Bronchial epithelial cell (primary cell): ENCODE data around the gene AP1G1. TPM values are rescaled to one million over a fixed set of nuclear protein-coding genes. Genes with fewer than 3 reads are reported as not detected.

ENCODE experiments used
- DNase-seq: peaks from one replicate; pipeline ENCODE4 v3.0.0-alpha.2; 2010; ENCODE audit warnings: low read depth
- FAIRE-seq: peaks from 2 replicates; lab custom pipeline; 2011; peaks lifted over from hg19 to GRCh38; lab: Jason Lieb, UNC
- H3K27me3 ChIP-seq: 2 replicates; pipeline ENCODE4 v1.5.1; 2011; ENCODE audit warnings: low read length; ENCODE audit not compliant: control insufficient read depth, insufficient read depth
- H3K36me3 ChIP-seq: 2 replicates; pipeline ENCODE4 v1.5.1; 2011; ENCODE audit warnings: low read length; ENCODE audit not compliant: control insufficient read depth, insufficient read depth
- H3K4me3 ChIP-seq: 2 replicates; pipeline ENCODE4 v1.5.1; 2011; ENCODE audit warnings: mild to moderate bottlenecking, low read depth, low read length, control low read depth
- total RNA-seq: library from RNA; depleted of rRNA; stranded (reverse); fragments of >200 nt; gene quantifications from 2 replicates; pipeline ENCODE4 v1.2.1, GENCODE V29; 2014
- TF ChIP-seq, protein P1 (sequence below): IDR thresholded peaks from 2 replicates; pipeline ENCODE4 v1.5.1; 2011; ENCODE audit warnings: mild to moderate bottlenecking, moderate library complexity, low read length, control low read depth, inconsistent platforms; ENCODE audit not compliant: insufficient read depth, severe bottlenecking

The AP1G1 gene
- total RNA-seq, 1 donor from 2014 or later: 29.5 TPM

DNA sequence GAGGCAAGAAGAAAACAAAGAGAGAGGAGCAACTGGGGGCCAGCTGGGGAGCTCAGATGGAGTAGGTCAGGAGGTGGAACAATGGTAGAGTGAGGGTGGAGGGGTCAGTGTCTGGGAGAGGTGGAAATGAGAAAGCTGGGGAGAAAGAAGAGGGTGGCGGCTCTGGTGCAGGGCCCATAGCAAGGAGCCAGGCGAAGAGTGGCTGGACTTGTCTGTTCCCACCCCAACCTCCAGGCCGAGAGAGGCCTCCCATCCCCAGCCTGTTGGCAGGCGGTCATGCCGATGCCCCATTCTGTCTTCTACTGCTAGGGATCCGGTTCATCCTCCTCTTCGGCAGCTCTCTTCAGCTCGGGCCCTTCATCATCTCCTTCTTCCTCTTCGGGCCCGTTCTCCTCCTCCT, 31.3 kb downstream of the AP1G1 start:
- DNase-seq: no peak
- H3K27me3 ChIP-seq: no peaks in the 10 kb centered on the region
- FAIRE-seq: no peak
- no peak overlapping the region for H3K4me3 ChIP-seq
- H3K36me3 ChIP-seq: peaks cover 7% of the 10 kb centered on the region
- TF ChIP-seq, protein P1, sequence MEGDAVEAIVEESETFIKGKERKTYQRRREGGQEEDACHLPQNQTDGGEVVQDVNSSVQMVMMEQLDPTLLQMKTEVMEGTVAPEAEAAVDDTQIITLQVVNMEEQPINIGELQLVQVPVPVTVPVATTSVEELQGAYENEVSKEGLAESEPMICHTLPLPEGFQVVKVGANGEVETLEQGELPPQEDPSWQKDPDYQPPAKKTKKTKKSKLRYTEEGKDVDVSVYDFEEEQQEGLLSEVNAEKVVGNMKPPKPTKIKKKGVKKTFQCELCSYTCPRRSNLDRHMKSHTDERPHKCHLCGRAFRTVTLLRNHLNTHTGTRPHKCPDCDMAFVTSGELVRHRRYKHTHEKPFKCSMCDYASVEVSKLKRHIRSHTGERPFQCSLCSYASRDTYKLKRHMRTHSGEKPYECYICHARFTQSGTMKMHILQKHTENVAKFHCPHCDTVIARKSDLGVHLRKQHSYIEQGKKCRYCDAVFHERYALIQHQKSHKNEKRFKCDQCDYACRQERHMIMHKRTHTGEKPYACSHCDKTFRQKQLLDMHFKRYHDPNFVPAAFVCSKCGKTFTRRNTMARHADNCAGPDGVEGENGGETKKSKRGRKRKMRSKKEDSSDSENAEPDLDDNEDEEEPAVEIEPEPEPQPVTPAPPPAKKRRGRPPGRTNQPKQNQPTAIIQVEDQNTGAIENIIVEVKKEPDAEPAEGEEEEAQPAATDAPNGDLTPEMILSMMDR: no peak

DNA sequence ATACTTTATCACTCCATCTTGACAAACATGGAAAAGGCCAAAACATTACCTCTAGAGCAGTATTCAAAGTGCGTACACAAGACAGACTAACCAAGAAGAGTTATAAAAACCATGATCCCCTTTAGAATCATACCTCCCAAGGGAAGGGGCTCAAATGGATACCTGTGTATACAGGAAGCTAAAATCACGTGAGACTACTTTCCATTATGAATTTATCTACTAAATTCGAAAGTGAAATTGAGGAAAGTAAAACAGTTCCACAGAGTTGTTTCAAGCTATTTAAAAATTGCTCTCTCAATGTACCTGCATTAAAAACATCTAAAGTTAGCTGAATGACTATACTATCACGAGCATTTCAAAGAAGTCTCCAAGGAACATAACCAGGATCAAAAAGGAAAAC, 32.7 kb downstream of the AP1G1 start:
- H3K27me3 ChIP-seq: no peaks in the 10 kb centered on the region
- FAIRE-seq (no peak), DNase-seq (no peak)
- H3K4me3 ChIP-seq: no peak overlapping the region
- TF ChIP-seq, protein P1: no peak
- peaks cover 8% of the 10 kb centered on the region for H3K36me3 ChIP-seq

DNA sequence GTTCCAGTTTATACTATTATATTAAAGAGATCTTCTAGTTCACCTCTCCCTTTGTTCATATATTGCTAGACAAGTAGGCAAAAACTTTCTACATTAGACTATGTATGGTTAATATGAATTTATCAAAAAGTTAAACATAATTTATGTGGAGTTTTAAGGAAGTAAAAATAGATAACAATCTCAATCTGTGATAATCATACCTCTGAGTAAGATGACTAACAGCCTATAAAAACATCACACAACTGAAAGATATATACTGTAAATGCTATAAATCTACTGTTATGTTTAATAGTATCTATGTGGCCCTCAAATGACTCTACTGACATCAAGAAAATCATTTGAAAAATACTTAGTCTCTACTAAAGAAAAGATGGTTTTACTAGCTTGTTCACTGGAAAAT, 37.1 kb downstream of the AP1G1 start:
- FAIRE-seq: no peak
- no peak for DNase-seq
- H3K36me3 ChIP-seq: peaks cover 7% of the 10 kb centered on the region
- TF ChIP-seq, protein P1: no peak
- H3K27me3 ChIP-seq: no peaks in the 10 kb centered on the region
- no peak overlapping the region for H3K4me3 ChIP-seq

DNA sequence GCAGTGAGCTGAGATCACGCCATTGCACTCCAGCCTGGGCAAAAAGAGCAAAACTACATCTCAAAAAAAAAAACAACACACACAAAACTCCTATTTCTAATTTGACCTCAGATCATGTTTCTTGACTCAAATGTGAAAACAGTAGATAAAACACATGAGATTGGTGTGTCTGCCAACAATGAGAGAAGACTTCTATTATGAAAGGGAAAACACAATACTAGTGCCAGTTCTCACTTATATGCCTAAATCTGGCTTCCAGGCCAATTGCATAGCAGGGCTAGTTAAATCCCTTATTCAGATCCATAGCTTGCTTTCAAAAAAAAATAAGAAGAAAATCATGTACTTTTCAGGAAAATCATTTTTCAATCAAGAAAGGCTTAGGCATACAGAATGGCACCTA, 39.4 kb downstream of the AP1G1 start:
- DNase-seq (no peak), FAIRE-seq (no peak)
- no peaks in the 10 kb centered on the region for H3K27me3 ChIP-seq
- TF ChIP-seq, protein P1: no peak
- peaks cover 7% of the 10 kb centered on the region for H3K36me3 ChIP-seq
- H3K4me3 ChIP-seq: no peak overlapping the region

DNA sequence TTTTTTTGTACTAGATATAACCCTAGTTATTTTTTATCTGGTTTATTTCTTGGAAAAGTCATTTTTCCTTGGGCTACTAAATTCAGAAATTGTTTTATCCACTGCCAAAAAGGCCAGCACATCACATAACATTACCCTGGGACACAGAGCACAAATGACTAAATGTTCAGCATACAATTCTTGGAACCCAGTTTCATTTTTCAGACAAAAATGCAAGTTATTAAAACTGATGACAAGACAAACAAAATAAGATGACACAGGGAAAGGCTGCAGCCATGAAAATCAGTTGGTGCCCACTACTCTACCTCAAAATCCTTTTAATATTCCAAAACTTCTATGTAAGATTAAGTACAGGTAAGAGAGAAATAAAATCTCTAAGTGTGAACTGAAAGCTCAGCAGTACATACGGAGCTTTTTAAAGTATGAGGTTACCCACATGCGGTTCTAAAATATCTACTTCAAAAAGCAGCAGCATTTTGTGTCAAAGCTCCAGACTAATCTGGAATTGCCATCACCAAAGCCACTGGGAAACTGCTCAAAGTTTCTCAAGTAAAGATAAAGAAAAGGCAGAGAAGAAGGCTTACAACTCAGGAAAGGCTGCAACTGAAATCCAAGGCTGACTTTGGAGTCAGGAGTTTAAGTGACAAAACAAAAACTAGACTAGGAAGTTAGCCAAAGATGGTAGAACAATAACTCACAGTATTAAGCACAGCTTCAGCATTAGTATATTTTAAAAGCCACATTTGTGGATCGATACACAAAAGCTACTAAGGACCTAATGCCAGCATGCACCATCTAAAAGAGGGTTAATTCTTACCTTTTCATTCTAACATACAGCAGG, 41.4 kb downstream of the AP1G1 start:
- peaks cover 3% of the 10 kb centered on the region for H3K36me3 ChIP-seq
- no peaks in the 10 kb centered on the region for H3K27me3 ChIP-seq
- TF ChIP-seq, protein P1: no peak
- FAIRE-seq: no peak
- no peak for DNase-seq
- H3K4me3 ChIP-seq: no peak overlapping the region
